A673 (cell line): ENCODE results near the gene GLOD4. TPM values are rescaled to one million over a fixed set of nuclear protein-coding genes. Genes with fewer than 3 reads are reported as not detected.
A peak's percentile ranks its signal among the peaks of the same experiment; 100 is the strongest.

ENCODE experiments used
- BruUV-seq: library from RNA; stranded (reverse); fragments of 400-500 nt; replicated peaks from 2 replicates; lab custom pipeline; 2021; lab: Mats Ljungman, UMichigan
- CTCF ChIA-PET: fragments of 300-600 bp; sonication (Branson Sonifier 250); formaldehyde crosslinking; loops from one replicate; lab custom pipeline; 2022; ENCODE audit warnings: antibody characterized with exemption; lab: Charles Lee
- POLR2A ChIA-PET: fragments of 300-600 bp; sonication (Branson Sonifier 250); formaldehyde crosslinking; loops from one replicate; lab custom pipeline; 2022; ENCODE audit warnings: antibody characterized with exemption; ENCODE audit not compliant: low non-redundant PET; lab: Charles Lee
- DNase-seq: peaks from one replicate; pipeline ENCODE4 v3.0.0-alpha.2; 2015; ENCODE audit warnings: low spot score
- H3K27ac ChIP-seq: fragments of 200-600 bp; sonication (generic); 2 replicates; pipeline ENCODE4 v1.5.1; 2016; ENCODE audit warnings: mixed run types, low read depth, mild to moderate bottlenecking, mixed read lengths, antibody characterized with exemption, low read length; ENCODE audit not compliant: poor library complexity, severe bottlenecking
- H3K27me3 ChIP-seq: fragments of 200-600 bp; sonication (generic); replicated peaks from 2 replicates; pipeline ENCODE4 v1.6.1; 2017; ENCODE audit warnings: mixed run types, low read depth, mild to moderate bottlenecking, mixed read lengths, antibody characterized with exemption, low read length; ENCODE audit not compliant: insufficient read depth, poor library complexity
- H3K36me3 ChIP-seq: fragments of 200-600 bp; sonication (generic); 2 replicates; pipeline ENCODE4 v1.6.1; 2016; ENCODE audit warnings: mixed run types, mild to moderate bottlenecking, mixed read lengths, antibody characterized with exemption, low read length; ENCODE audit not compliant: insufficient read depth, poor library complexity, severe bottlenecking
- H3K4me1 ChIP-seq: fragments of 200-600 bp; sonication (generic); 2 replicates; pipeline ENCODE4 v1.6.1; 2017; ENCODE audit warnings: mixed run types, mild to moderate bottlenecking, mixed read lengths, antibody characterized with exemption, low read length; ENCODE audit not compliant: insufficient read depth, poor library complexity, severe bottlenecking
- H3K4me3 ChIP-seq: fragments of 200-600 bp; sonication (generic); 2 replicates; pipeline ENCODE4 v1.5.1; 2016; ENCODE audit warnings: low read depth, mixed run types, mild to moderate bottlenecking, mixed read lengths, low read length; ENCODE audit not compliant: poor library complexity, severe bottlenecking
- H3K9me3 ChIP-seq: fragments of 200-600 bp; sonication (generic); 2 replicates; pipeline ENCODE4 v1.6.1; 2016; ENCODE audit warnings: mixed run types, low read depth, mild to moderate bottlenecking, mixed read lengths, antibody characterized with exemption, low read length; ENCODE audit not compliant: poor library complexity, severe bottlenecking
- CTCF ChIP-seq: fragments of 300-800, 200-600 bp; sonication (generic); conservative IDR thresholded peaks from 2 replicates; pipeline ENCODE4 v1.5.1; 2017; ENCODE audit warnings: low read depth, mild to moderate bottlenecking, antibody characterized with exemption, low read length, moderate library complexity, mixed read lengths
- EZH2 ChIP-seq: fragments of 200-600 bp; sonication (generic); IDR thresholded peaks from 2 replicates; pipeline ENCODE4 v1.6.1; 2017; ENCODE audit warnings: borderline replicate concordance, low read depth, mild to moderate bottlenecking, mixed read lengths, antibody characterized with exemption, low read length; ENCODE audit not compliant: poor library complexity, severe bottlenecking
- intact Hi-C: fragments of 100-400 bp; cut with micrococcal nuclease; formaldehyde crosslinking; loops from one replicate; pipeline ENCODE4 v1.10.0; 2022; ENCODE audit not compliant: unreplicated experiment
- total RNA-seq: library from RNA; stranded (reverse); gene quantifications from 2 replicates; pipeline ENCODE4 v1.2.3, GENCODE V29; 2021

Gene GLOD4
- total RNA-seq, 1 experiment from 2014 or later, result 110 TPM

GRCh38 chr17:773467-774312 is 8.4 kb downstream of the GLOD4 start:
- DNase-seq, result peak; percentile 82
- Histone ChIP-seq H3K4me1 (peaks cover 18% of the 10 kb centered on the region), H3K27ac (peak overlapping the region; percentile 61), H3K27me3 (no peaks in the 10 kb centered on the region), H3K9me3 (no peaks in the 10 kb centered on the region), H3K36me3 (peaks cover 85% of the 10 kb centered on the region), H3K4me3 (no peak overlapping the region)
- intact Hi-C loops, result no loop called here
- TF ChIP-seq EZH2 (no peak), CTCF (no peak)
- ChIA-PET CTCF (no interaction called here), POLR2A (no interaction called here)
- BruUV-seq, result no TSS peak

DNA sequence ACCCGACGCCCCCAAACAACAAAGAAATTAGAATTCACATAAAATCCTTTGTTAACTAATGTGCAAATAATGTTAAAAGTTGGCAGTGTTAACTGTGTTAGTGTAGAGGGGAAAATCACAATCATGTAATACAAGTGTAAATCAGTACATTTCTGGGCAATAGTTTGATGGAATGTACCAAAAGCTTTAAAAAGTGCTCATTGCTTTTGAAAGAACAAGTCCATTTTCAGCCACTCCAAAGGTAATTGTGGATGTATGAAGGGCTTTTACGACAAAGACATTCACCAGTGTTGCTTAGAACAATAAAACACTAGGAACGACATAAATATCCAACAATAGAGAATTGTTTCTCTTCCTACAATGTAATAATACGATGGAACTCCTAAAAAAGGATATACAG is 9.1 kb downstream of the GLOD4 start:
- DNase-seq, result no peak
- Histone ChIP-seq H3K36me3 (peaks cover 78% of the 10 kb centered on the region), H3K4me3 (no peak overlapping the region), H3K9me3 (no peaks in the 10 kb centered on the region), H3K27me3 (no peaks in the 10 kb centered on the region), H3K27ac (peak overlapping the region; percentile 61), H3K4me1 (peaks cover 18% of the 10 kb centered on the region)
- ChIA-PET POLR2A (no interaction called here), CTCF (no interaction called here)
- intact Hi-C loops, result no loop called here
- BruUV-seq, result no TSS peak
- TF ChIP-seq EZH2 (no peak), CTCF (no peak)

- no TSS peak for BruUV-seq
- POLR2A ChIA-PET, result no interaction called here
- Histone ChIP-seq H3K27ac (no peak overlapping the region), H3K4me3 (no peak overlapping the region), H3K36me3 (peaks cover 63% of the 10 kb centered on the region), H3K4me1 (no peaks in the 10 kb centered on the region), H3K9me3 (no peaks in the 10 kb centered on the region), H3K27me3 (no peaks in the 10 kb centered on the region)
- intact Hi-C loops, result no loop called here
- CTCF ChIA-PET, result no interaction called here
- TF ChIP-seq CTCF (no peak), EZH2 (no peak)
- DNase-seq, result no peak
Observed at GRCh38 chr17:767076-767475, 15.0 kb downstream of the GLOD4 start.
